Measurements from ENCODE around the gene WASF2.
"Not testable (repeated sequence)": the region's sequence is repeated elsewhere in the genome, so short reads cannot be mapped to it uniquely, and the experiment has no call there.

The WASF2 gene

DNA sequence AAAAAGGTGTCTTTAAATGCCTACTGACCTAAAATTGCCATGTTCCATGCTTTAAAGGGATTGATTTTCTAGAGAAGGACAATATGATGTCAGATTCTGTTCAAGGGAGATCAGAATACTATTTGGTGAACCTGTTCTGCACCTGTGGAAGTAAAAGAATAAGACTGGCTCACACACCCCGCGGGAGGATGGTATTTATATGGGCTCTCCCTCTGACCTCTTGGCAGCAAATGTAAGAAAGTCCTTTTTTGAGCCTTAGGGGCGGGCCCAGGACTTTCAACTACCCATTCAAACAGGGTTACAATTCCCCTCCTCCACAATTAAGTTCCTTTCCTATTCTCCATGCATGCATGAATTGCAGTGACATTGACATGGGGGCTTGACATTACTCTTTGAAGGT, 42.1 kb downstream of the WASF2 start:
- DNase-seq: no peak

DNA sequence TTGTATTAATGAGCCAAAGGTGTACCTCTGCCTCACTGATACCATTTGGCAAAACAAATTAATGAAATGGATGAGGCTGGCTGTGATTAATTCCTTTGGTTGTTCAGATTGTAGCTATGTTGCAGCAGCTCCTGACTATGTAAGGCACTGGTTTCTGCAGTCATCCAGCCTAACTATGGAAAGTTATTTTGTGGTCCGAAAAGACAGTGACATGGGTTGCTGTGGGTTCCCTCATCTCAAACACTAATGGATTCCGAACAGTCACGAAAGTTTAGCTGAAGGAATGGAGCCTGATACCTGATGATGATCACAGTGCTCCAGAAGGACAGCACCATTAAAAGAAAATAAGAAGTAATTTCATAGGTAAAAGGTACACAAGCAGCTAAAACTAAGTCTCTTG, 42.6 kb downstream of the WASF2 start:
- no peak for DNase-seq

DNA sequence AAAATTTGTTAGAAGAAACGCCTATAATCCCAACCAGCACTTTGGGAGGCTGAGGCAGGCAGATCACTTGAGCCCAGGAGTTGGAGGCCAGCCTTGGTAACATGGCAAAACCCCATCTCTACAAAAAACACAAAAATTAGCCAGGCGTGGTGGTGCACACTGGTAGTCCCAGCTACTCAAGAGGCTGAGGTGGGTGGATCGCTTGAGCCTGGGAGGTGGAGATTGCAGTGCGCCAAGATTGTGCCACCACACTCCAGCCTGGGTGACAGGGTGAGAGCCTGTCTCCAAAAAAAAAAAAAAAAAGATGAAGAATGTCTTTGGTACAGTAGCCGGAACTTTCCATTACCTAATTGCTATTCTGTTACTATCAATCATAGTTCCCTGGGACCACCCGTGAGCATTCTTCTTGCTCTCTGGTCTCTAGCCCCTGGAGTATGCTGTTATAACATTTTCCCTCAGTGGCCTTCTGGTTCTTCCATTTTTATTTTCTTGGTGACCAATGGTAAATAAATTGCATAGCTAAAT, 43.4 kb downstream of the WASF2 start:
- DNase-seq: no peak

DNA sequence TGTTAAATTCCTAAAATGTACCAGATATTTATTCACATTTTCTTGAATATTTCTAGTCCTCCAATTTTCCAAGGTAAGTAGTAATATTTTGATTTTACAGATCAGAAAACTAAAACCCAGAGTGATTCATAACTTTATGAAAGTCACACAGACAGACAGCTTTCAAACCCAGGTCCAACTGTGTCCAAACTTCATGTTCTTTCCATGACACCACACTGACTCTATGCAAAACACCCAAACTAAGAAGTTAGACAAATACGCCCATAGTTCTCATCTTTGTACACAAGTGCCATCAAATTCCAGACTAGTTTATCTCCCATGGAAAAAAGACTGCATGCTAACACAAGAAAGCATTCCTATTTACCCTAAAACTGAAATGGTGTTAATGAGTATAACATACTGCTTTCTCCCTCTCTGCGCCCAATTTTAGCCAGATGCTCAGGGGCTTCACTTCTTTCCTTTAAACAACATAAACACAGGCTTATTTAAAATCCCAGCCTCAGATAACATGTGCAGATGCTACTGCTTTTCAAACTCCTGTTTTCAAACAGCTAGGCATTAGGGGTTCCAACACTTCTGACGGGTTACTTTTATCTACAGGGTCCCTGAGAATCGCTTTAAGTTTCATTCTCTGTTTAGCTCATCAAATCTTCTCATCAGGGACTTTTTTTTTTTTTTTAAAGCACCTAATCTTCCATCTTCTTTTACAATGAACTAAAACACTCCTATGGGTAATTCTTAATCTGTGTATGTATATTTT, 44.6 kb downstream of the WASF2 start:
- no peak for DNase-seq

DNA sequence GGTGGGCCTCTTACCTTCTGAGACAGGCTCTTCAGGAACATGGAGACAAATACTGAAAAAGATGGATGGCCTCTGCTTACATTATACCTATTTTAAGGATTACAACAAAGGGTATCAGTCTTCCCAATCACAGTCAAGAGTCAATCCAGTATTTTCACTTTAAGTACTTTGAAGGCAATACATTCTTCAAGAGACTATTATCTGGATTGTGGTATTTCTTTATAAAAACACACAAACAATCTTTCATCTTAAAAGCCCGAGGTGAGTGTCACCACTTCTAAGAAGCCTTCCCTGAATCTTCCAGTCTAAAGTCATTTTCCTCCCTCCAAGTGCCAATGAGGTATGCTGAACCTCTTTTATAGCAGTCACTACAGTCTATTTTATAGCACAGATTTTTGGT, 45.3 kb downstream of the WASF2 start:
- DNase-seq: no peak

DNA sequence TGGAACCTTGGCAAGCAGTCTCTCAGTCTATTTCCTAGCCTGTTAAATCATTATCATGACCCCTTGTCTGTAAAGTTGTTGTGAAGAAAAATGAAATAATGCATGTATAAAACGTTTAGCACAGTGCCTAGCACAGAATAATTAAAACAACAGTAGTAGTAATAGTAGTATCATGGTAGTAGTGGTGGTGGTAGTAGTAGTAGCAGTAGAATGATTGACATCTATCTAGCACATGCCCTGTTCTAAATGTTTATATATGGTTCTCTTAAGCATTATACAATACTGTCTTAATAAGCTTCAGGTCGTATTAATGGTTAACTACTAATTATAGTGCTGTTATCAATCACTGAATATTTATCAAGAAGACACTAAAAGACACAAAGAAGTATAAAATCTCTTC, 50.8 kb downstream of the WASF2 start:
- no peak for DNase-seq

DNA sequence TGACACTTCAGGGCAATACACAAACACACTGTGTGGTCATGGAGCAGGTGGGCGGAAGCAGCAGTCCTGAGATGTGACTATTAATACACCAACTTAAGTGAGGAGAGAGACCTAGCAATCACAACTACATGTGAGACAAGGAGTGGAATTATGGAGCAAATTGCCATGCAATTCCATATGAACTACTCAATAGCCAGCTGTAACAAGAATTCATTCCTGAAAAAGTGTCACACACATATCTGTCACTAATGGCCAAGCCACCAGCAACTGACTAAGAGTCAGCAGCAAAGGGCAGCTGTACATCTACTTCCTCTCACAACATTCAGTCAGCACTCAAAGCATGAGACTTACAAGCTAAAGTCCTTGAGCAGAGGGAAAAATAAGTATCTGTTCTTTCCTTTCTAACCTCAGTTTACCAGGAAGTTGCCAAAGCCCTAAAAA, 51.3 kb downstream of the WASF2 start:
- DNase-seq: no peak

DNA sequence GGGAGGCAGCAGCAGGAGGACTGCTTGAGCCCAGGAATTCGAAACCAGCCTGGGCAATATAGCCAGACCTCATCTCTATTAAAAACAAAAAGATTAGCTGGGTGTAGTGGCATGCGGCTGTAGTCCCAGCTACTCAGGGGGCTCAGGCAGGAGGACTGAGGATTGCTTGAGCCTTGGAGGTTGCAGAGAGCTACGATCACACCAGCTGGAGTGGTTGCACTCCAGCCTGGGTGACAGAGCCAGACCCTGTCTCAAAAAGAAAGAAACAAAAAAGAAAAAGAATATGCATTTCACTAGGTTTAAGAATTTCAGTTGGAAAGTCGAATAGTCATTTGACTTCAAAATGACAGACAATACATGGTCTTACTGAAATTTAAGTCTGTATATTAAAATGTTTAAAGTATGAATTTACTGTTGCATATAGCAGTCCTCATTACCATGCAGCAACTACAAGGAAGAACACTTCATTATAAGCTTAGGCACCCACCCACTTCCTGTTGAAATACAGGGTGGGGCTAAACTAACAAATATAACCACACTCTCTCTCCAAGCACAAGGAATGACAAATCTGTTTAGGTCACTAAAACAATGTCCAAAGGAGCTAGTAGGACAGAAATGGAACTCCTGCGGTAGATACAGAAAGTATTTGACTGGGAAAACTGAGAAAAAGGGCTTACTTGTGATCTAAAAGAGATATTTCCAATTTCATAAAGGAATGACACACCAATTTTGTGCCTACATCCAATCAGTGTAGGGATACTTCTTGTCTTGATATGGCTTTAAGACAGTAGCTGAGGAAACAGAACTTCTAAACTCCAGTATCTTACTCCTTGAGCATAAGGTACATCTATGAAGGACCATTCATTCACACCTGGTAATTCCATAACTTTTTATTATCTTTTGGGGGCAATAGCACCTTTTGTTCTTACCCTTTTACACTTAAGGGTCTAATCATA, 53.5 kb downstream of the WASF2 start:
- no peak for DNase-seq

DNA sequence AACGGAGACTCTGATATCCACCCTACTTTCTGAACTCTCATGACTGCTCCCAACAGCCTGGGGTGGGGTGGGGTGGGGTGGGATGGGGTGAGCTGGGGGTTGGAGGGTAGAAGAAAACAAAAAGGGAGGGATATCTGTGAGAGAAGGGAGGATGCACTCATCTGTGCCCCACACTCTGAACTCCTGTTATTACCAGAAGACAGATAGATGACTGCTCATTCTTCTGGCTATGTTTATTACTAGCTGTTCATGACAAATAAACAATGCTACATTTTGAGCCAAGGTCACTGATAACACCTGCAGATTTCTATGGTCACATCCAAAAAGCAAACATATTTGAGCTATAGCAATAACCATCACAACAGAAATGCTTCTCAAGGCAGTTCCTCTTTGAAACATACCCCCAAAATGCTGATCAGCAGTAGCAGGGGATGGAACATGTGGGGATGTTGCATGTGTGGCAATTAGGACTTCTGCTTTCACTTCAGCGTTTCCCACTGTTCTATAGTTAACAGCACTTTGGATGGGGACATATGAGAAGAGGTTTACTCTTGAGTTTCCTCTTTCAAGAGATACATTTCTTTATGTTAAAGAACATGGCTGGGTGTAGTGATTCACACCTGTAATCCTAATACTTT, 54.3 kb downstream of the WASF2 start:
- no peak for DNase-seq

DNA sequence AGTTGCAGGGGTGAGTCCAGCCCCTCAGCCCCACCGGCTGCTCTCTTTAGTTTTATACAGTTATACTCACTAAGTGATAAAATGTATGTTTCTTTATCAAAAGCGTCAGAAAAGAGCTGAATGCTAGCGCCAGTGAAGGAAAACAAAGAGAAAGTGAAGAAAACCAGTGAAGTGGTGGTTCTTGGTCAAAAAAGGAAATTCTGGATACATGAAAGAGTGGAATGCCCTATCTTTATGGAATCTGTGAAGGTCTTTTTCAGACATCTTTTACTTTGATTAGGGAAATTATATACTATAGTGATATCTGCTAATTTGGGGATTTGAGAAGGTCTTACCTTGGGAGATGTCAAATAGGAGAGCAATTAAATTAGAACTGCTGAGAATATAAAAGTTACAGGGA, 56.3 kb downstream of the WASF2 start:
- no peak for DNase-seq

DNA sequence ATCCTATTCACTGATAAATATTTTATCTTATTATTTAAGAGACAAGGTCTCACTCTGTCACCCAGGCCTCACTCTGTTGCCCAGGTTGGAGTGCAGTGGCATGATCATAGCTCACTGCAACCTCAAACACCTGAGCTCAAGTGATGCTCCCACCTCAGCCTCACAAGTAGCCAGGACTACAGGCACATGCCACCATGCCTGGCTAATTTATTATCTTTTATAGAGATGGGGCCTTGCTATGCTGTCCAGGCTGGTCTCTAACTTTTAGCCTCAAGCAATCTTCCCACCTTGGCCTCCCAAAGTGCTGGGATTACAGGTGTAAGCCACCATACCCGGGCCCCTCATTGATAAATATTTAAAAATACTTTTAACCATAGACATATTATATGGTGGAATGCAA, 57.2 kb downstream of the WASF2 start:
- not testable (repeated sequence) for DNase-seq

DNA sequence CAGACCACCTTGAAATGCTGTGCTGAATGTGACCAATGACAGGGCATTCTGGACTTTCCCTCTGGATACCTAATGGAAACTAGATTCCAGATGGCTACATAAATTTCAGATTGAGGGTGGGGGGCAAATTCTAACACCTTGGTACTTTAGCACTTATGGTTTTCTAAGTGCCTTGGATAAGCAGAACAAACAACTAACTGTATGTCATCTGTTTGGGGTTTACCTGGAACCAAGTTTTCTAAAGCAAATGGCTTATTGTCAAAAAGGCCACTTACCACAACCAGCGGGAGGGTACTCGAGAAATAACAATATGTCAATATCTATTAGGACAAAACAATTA, 58.4 kb downstream of the WASF2 start:
- no peak for DNase-seq

DNA sequence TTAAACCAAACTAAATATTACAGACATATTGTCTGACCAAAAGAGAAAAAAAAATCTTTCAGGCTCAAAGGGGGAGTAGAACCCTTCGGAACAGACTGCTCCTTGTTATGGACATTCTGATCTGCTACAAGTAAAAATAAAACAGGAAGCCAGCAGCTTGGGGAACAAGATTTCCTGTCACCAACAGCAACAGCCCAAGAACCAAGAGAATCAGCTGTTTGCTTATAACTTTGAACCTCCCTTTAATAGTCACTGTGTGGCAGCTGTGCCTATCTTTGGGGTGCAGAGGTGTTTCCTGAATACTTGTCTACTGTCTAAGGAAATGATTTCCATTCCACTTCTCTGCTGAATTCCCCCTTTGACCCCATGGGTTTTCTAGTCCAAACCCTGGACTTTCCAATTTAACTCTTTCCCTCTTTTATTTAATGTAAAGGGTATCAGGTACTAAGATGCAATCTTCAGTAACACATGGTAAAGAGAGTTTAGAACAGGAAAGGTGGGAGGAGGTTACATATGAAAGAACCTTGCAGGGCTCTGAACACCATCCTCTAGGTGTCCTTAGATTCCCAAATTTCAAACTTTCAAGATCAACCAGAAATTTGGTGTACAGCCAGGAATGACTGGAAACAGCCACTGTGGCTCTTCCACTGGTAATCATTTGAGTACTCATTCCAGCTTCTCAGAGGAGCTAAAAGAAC, 58.9 kb downstream of the WASF2 start:
- no peak for DNase-seq

DNA sequence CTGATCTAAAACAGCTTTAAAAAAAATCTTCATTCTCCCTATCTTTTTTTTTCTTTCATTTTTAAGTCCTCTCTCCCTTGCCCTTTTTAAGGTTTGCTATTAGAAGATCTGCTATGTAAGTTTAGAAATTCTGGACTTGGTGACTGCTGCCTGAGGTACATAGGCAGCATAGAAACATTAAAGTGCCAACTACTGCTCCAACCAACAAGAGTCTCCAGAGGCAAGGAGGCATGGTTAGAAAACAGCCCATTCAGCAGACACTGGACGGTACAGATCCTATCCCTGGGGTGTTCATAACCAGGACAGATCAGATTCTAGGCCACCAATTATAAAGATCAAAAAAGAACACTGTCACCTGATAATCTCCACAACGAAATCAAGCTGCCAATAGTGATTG, 60.9 kb downstream of the WASF2 start:
- DNase-seq: no peak

DNA sequence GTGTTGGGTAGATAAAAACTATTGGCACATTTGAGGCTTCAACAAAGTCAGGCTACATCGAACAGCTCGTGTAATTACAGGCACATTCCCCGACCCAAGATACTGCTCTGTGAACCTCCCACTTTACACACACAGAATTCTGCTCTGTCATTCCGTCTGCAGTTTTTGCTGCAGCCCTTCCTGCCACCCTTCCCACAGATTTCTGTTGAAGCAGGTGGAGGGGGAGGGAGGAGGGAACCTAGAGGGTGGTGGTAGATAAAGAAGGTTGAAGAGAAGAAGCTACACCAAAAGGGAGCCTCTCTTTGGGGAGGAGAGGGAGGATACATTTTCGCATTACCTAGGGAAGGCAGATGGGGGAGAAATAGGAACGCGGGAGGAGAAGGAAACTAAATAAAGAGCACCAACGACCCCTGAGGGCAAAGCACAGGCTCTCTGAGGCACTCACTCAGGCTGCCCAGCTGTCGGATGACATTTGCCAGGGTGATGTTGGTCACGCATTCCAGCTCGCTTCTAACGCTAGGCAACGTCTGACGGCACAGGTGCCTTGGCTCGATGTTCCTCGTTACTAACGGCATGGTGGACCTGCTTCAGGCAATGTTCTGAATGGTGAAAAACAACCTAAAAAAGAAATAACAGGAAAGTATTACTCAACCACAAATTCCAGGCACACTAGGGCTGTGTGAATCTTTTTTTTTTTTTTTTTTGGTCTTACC, 61.5 kb downstream of the WASF2 start:
- no peak for DNase-seq

DNA sequence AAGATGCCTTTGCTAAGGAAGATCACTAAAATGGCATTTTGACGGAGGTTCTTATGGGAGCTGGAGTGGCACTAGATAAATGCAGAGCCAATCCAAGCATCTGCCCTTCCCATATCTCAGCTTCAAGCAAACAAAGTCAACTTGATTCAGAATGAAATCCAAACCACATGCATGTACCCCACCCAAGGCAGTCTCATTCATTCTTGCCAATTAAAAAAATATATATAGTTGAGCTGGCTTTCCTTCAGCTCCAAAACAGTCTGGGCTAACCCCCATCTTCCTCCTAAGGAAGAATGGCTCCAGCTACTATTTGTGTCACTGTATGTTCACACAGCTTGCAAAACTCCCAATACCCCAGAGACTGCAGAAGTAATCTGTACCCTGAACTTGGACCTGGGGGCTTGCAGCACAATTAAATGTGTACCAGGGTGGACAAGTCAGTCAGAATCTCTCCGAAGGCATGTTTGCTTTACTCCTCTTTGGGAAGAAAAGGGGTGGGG, 62.1 kb downstream of the WASF2 start:
- DNase-seq: no peak

DNA sequence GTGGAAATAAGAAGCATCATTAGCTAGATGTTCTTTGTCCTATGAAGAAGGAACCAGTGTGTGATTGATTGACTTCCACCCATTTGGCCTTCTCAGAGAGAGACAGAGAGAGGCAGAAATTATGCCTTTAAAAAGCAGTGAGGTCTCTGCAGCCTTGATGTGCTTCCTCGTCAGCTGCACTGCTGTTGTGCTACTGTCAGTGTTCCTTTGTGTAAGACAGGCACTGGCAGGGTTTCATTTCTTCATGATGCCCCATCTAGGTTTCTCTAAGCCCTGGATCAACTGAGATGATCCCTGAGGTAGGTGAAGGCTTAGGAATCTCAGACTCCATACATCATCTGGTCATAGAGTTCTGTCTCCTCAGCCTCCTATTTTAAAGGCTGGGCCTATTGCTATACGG, 62.6 kb downstream of the WASF2 start:
- no peak for DNase-seq

DNA sequence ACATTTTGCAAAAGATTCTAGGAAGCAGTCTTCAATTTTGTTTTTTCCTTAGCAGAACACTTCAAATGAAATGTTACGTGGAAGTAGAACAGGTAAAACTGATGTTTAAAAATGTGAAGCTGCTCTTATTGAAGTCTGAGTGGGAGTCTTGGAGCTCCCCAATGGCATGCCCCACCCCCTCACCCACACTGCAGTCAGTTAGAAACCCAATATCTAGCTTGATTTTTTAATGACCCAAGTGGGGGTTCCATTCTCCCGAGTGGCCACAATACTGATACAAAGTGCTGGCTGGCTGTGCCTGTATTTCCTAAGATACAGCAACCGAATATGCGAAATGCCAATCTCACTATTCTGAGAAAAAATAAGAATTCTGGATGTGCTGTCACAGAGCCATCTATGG, 66.3 kb downstream of the WASF2 start:
- no peak for DNase-seq

DNA sequence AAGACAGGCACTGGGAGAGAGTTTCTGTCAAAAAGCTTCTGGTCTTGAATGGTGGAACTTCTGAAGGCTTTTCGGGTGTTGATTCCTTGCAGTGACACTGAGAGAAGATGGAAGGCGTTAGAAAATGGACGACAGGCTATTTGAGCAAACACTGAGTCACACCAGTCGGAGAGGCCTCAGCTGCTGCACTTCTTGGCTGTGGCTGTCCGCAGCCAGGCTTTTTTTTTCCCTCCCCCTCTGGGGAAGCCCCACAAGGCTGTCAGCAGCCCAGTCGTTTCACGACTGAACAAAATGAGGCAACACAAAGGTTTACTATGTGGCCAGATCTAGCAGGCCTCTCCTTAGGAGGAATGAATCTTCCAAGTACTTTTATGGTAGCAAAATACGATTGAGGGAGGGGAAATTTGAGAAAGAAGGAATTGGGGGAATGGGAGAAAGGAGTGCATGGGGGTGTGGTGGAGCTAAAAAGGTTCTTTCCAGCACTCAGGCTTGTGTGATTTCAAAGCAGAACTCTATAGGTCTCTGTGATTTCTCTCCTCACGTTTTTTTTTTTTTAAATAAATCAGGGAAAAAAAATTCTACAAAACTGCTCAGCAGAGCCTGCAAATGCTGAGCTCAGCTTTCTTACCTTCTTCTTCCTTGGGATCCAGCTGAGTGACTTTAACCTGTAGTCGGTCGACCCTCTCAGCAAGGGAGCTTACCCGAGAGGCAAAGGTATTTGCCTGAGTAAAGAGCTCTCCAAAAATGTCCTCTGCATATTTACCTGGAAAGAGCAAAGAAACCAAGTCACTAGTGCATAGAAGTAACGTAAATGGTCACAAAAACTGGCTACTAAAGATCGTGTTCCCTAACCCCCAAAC, 71.4 kb downstream of the WASF2 start:
- no peak for DNase-seq

DNA sequence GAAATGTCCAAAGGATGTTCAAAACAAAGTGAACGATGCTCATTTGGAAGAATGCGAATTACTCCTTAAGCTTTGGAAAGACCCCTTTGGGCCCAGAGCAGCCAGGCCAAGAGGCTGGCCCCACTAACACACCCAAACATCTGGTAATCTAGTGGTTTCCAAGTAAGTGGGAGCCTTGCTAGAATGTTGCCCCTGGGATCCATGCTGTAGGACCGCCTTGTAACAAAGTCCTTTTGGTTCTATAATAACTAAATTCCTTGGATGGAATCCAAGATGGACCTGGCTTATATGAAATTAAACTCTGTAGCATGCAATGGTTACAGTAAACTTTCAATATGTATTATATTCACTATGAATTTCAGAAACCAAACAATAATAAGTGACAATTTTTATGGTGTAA, 72.3 kb downstream of the WASF2 start:
- no peak for DNase-seq
